Activated naive CD8-positive, alpha-beta T cell treated with anti-CD3 and anti-CD28 coated beads for 36 hours (primary cell): ENCODE results near the gene DDI1. TPM values are rescaled to one million over a fixed set of nuclear protein-coding genes. Genes with fewer than 3 reads are reported as not detected.

Source experiments
- DNase-seq: peaks from one replicate; pipeline ENCODE4 v3.0.0; 2021
- H3K27ac Mint-ChIP-seq: one replicate; pipeline ENCODE4 v1.8.0; 2022; ENCODE audit warnings: mild to moderate bottlenecking, moderate library complexity, mixed read lengths
- H3K27me3 Mint-ChIP-seq: one replicate; pipeline ENCODE4 v1.8.0; 2022; ENCODE audit warnings: mild to moderate bottlenecking, mixed read lengths
- H3K36me3 Mint-ChIP-seq: one replicate; pipeline ENCODE4 v1.8.0; 2021; ENCODE audit warnings: mild to moderate bottlenecking, mixed read lengths
- H3K4me1 Mint-ChIP-seq: one replicate; pipeline ENCODE4 v1.8.0; 2021; ENCODE audit warnings: mixed read lengths
- H3K4me3 Mint-ChIP-seq: one replicate; pipeline ENCODE4 v1.8.0; 2022; ENCODE audit warnings: mild to moderate bottlenecking, moderate library complexity, mixed read lengths
- H3K9me3 Mint-ChIP-seq: one replicate; pipeline ENCODE4 v1.8.0; 2022; ENCODE audit warnings: mixed read lengths
- total RNA-seq, 2 experiments: library from RNA; stranded (reverse); gene quantifications; one replicate each; pipeline ENCODE4 v1.2.3, GENCODE V29; 2021

Gene DDI1
- total RNA-seq, 2 experiments from 2014 or later = not detected

DNA sequence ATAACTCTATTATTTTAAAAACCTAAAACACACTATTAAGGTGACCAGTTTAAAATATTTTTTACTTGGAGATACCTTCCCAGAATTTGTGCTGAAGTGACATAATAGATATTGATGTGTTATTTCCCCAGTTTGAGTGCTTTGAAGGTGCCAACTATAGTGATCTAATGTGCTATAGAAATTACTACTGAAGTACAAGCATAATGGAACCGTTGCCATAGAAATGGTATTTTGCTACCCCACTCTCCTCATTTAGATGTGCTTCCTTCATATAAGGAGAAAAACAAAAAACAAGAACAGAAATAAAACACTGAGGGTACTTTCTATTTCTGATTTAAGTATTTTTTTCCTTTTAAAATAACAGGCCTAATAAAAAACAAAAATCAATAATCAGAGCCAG, 19.2 kb downstream of the DDI1 start:
- DNase-seq = no peak
- Mint-ChIP-seq H3K27me3 (no peaks in the 10 kb centered on the region), H3K9me3 (no peaks in the 10 kb centered on the region), H3K4me1 (no peaks in the 10 kb centered on the region), H3K4me3 (no peak overlapping the region), H3K36me3 (no peaks in the 10 kb centered on the region), H3K27ac (no peak overlapping the region)

DNA sequence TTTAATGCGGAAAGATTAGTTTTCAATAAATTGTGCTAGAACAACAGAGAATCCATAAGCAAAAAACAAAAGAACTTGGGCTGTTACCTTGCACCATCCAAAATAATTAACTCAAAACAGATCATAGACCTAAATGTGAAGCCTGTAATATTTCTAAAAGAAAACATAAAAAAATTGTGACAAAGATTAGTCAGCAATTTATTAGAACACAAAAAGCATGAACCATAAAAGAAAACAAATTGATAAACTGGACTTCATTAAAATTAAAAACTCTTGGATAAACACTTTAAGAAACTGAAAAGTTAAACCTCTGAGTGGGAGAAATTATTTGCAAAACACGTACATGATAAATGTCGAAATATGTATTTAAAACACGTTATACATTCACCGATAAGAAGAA, 21.5 kb downstream of the DDI1 start:
- Mint-ChIP-seq H3K36me3 (no peaks in the 10 kb centered on the region), H3K4me3 (no peak overlapping the region), H3K4me1 (no peaks in the 10 kb centered on the region), H3K27ac (no peak overlapping the region), H3K27me3 (no peaks in the 10 kb centered on the region), H3K9me3 (no peaks in the 10 kb centered on the region)
- no peak for DNase-seq

DNA sequence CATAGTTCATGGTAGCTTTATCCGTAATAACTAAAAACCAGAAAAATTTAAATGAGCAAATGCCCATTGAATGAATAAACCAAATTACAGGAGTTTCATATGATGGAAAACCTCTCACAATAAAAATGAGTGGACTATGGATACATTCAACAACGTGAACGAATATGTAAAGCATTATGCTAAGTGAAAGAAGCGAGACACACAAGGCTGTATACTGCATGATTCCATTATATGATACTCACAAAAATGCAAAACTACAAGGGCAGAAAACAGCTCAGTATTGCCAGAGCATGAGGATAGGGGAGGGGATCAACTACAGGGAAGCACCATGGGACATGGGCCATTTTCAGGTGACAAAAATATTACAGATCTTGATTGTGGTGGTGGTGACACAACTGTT, 22.2 kb downstream of the DDI1 start:
- Mint-ChIP-seq H3K27ac (no peak overlapping the region), H3K4me1 (no peaks in the 10 kb centered on the region), H3K9me3 (no peaks in the 10 kb centered on the region), H3K27me3 (no peaks in the 10 kb centered on the region), H3K4me3 (no peak overlapping the region), H3K36me3 (no peaks in the 10 kb centered on the region)
- no peak for DNase-seq

DNA sequence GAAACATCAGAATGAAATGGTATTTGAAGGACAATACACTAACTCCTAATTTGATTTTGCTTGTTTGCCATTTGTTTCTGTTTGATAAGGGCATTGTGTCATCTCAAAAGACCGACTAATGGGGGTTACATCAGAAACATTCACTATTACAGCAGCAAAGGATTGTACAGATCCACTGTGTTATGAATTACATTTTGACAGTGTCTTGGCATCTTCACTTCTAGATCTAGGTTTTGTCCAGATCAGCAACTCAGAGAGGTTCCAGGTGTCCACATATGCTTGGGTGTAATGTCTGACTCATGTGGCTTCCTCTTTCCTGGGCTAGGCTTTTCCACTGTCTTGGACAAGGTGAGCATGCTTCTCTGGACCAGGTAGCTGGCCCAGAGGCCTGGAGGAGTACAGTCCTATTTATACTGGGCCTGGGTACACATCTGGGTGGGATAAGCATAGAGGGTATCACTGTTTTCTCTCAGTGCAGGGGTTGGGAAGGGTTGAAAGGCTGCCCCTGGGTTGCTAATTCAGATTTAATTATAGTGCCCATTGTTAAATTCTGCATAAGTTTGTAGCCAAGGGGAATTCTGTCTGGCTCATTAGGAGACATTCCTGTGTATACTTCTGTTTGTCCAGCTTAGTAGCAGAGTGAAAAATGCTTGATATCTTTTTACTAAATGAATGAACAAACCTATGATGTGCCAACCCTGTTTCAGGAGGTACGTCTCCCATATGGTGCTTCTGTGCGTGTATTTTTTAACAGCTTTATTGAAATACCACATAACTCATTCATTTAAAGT, 23.8 kb downstream of the DDI1 start:
- Mint-ChIP-seq H3K27me3 (no peaks in the 10 kb centered on the region), H3K9me3 (no peaks in the 10 kb centered on the region), H3K36me3 (no peaks in the 10 kb centered on the region), H3K27ac (no peak overlapping the region), H3K4me3 (no peak overlapping the region), H3K4me1 (no peaks in the 10 kb centered on the region)
- DNase-seq = no peak

DNA sequence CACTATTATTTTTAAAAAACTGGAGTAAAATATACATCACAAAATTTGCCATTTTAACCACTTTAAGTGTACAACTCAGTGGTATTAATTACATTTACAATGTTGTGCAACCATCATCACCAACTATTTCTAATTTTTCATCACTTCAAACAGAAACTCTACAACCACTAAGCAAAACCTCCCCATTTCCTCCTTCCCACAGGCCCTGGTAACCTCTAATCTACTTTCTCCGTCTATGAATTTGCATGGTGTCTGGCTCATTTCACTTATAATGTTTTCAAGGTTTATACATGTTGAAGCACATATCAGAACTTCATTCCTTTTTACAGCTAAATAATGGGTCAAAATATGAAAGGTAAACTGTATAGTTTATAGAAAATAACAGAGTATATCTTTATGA, 24.4 kb downstream of the DDI1 start:
- H3K4me1 Mint-ChIP-seq = no peaks in the 10 kb centered on the region
- no peaks in the 10 kb centered on the region for H3K27me3 Mint-ChIP-seq
- no peaks in the 10 kb centered on the region for H3K9me3 Mint-ChIP-seq

DNA sequence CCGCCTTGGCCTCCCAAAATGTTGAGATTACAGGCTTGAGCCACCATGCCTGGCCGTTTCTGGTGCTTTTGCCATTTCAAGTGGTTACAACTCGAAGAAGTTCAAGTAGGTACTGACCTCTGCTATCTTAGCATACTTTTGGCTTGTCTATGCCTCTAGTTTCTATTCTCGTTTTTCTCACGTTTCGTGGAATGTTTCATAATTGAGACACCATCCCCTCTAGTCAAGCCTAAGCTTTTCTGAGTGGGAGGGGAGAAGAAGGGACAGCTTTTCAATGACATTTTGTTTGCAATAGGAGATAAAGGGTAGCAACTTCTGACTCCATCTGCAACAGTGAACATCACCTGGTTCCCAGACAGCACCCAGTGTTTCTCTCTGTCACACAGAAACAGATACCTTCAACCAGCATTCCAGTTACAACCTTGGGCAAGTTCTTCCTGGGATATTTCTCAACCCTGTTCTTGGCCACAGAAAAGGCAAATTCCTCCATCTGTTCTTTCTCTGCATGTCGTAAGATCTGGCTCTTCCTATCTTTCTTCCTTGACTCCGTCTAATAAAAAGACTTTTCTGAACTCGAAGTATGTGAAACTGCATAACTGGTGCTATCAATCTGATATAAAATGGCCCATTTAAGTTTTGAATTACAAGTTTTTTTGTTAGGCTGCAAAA, 25.5 kb downstream of the DDI1 start:
- Mint-ChIP-seq H3K27ac (no peak overlapping the region), H3K36me3 (no peaks in the 10 kb centered on the region), H3K4me1 (no peaks in the 10 kb centered on the region), H3K4me3 (no peak overlapping the region), H3K9me3 (no peaks in the 10 kb centered on the region), H3K27me3 (no peaks in the 10 kb centered on the region)
- DNase-seq = no peak

More for the DNA sequence above, 24.4 kb downstream of the DDI1 start:
- DNase-seq = no peak
- no peak overlapping the region for H3K4me3 Mint-ChIP-seq
- H3K36me3 Mint-ChIP-seq = no peaks in the 10 kb centered on the region
- no peak overlapping the region for H3K27ac Mint-ChIP-seq

DNA sequence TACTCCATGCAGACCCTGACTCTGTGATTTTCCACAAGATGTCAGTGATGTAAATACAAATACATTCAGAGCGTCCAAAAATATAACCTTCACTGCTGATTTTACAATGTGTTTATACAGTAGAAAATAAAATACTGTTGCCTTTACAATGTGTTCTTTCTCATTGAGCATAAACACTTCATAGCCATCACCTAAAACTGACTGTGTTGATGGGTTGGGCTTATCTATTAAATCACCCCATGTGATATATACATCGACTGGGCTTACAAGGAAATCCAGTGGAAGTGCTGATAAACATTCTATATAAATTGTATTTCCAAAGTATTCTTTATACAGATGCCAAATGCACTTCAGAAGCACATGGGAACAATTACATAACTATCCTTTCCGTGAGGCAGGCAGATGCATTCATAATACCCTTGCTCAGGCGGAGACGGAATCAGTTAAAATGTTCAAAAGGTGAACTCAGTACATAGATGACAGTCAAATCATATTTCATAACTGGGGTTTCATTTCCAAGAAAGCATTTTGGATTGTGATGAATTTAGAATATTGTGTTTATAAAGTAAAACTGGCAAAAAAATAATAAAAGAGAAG, 27.7 kb downstream of the DDI1 start:
- Mint-ChIP-seq H3K9me3 (no peaks in the 10 kb centered on the region), H3K27ac (no peak overlapping the region), H3K36me3 (no peaks in the 10 kb centered on the region), H3K4me3 (no peak overlapping the region), H3K27me3 (no peaks in the 10 kb centered on the region), H3K4me1 (no peaks in the 10 kb centered on the region)
- no peak for DNase-seq

DNA sequence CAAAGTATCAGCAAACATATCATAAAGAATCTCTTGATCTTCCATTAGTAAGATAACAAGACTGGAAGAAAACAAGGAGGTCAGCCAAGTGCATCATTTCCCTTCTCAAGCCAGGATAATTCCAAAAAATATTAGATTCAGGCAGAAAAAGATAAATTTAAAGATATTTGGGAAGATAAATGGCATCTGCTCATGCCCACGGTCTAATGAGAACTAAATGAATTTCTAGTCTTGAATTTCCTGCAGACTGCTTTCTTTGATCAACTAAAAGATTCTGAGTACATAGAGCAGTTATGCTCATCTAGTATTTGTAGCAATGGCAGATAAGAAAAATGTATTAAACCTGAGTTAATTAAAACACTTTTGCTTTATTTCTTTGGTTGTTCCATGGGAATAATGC, 31.1 kb downstream of the DDI1 start:
- no peaks in the 10 kb centered on the region for H3K9me3 Mint-ChIP-seq
- no peak for DNase-seq
- no peak overlapping the region for H3K4me3 Mint-ChIP-seq
- H3K4me1 Mint-ChIP-seq = no peaks in the 10 kb centered on the region
- no peaks in the 10 kb centered on the region for H3K27me3 Mint-ChIP-seq
- H3K27ac Mint-ChIP-seq = no peak overlapping the region
- H3K36me3 Mint-ChIP-seq = no peaks in the 10 kb centered on the region

DNA sequence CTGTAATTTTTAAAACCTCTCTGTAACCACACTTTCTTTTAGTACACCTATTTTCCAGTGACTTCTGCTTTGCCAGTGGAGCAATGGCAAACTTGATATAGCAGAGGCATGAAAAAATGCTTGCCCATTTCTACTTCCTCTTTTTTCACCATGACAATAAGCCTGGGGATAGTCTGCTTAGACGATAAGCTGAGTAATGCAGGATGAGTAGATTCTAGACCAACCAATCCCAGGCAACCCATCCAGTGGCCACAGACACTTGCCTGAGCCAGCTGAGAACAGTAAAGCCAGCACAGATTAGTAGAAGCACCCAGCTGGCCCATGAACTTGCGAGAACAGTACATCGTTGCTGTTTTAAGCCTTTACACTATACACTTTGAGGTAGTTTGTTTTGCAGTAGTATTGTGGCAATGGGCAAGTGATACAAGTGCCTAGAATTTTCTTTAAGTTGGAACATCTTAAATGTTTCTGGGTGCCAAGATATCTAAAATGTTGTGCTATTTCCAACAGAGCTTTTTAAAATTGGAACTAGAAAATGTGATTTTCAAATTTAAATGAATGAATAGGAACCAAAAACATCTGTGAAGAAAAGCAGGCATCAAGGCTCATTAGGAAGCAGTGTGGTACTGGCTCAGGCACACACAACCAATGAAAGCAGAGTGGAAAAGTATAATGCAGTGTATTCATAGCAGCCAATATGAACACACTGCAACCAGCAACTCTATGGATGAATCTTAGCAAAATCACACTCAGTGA, 37.7 kb downstream of the DDI1 start:
- H3K4me1 Mint-ChIP-seq = no peaks in the 10 kb centered on the region
- H3K4me3 Mint-ChIP-seq = no peak overlapping the region
- H3K27me3 Mint-ChIP-seq = no peaks in the 10 kb centered on the region
- no peaks in the 10 kb centered on the region for H3K36me3 Mint-ChIP-seq
- DNase-seq = no peak
- no peaks in the 10 kb centered on the region for H3K9me3 Mint-ChIP-seq
- H3K27ac Mint-ChIP-seq = no peak overlapping the region

DNA sequence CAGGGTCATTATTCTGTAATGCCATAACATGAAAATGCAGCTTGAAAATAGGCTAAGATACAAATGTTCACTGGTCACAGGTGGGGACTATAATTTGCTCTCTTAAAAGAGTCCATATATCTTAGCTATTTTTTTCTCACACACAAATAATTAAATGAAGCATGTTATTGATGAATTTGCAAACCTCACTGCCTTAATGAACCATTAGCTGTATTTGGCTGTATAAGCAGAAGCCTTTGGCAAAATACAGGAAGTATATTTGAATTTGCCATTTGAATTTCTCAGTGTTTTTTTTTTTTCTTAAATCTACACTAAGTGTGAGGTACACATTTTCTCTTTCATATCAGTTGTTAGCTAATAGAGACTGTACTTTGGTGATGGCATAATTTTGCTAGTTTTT, 38.7 kb downstream of the DDI1 start:
- Mint-ChIP-seq H3K4me1 (no peaks in the 10 kb centered on the region), H3K4me3 (no peak overlapping the region), H3K9me3 (no peaks in the 10 kb centered on the region), H3K27me3 (no peaks in the 10 kb centered on the region), H3K27ac (no peak overlapping the region), H3K36me3 (no peaks in the 10 kb centered on the region)
- no peak for DNase-seq

DNA sequence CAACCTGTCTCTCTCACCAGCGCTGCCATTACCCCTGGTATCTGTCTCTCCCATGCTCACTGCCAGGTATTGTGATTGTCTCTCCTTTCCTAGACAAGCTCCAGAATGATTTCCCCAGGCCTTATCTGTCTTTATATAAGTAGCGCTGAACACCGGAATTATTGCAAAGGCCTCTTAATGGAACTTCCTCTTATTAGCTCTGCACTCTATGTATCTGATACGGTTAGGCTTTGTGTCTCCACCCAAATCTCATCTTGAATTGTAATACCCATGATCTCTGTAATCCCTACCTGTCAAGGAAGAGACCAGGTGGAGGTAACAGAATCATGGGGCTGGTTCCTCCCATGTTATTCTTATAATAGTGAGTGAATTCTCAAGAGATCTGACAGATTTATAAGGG, 39.3 kb downstream of the DDI1 start:
- Mint-ChIP-seq H3K9me3 (no peaks in the 10 kb centered on the region), H3K27ac (no peak overlapping the region), H3K4me1 (no peaks in the 10 kb centered on the region), H3K4me3 (no peak overlapping the region), H3K27me3 (no peaks in the 10 kb centered on the region), H3K36me3 (no peaks in the 10 kb centered on the region)
- no peak for DNase-seq

DNA sequence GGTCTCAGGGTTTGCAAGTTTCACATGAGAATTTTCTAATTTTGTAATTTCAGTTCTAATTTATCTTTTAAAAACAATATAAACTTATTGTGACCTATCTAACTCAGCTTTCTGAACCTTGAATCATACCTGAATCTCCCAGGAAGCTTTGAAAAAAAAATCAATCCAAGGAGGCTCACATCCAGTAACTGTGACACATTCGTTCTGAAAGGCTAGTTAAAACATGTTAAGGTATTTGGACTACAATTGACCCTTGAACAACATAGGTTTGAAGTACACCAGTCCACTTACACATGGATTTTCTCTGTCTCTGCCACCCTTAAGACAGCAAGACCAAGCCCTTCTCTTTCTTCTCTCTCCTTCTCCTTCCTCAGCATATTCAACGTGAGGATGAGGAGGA, 40.0 kb downstream of the DDI1 start:
- no peak overlapping the region for H3K27ac Mint-ChIP-seq
- H3K4me1 Mint-ChIP-seq = no peaks in the 10 kb centered on the region
- H3K4me3 Mint-ChIP-seq = no peak overlapping the region
- H3K9me3 Mint-ChIP-seq = no peaks in the 10 kb centered on the region
- no peak for DNase-seq
- no peaks in the 10 kb centered on the region for H3K36me3 Mint-ChIP-seq
- H3K27me3 Mint-ChIP-seq = no peaks in the 10 kb centered on the region

DNA sequence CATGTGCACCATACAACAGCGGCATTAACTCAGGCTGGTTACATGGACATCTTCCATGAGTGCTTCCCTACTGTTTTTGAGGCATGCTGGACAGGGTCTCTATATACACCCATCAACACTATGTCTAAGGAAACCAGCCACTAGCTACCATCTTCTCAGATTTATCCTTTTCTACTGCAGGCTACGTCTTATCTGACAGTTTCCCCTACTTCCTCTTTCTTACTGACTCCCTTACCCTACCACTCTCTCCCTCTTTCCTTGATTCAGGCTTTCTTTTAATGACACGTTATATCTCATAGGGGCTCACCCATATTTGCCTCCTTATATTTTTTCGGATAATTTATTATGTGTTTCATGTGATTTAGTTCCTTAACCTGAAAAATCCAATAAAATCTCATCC, 41.8 kb downstream of the DDI1 start:
- no peaks in the 10 kb centered on the region for H3K27me3 Mint-ChIP-seq
- no peak overlapping the region for H3K4me3 Mint-ChIP-seq
- H3K9me3 Mint-ChIP-seq = no peaks in the 10 kb centered on the region
- no peaks in the 10 kb centered on the region for H3K36me3 Mint-ChIP-seq
- DNase-seq = no peak
- no peak overlapping the region for H3K27ac Mint-ChIP-seq
- H3K4me1 Mint-ChIP-seq = no peaks in the 10 kb centered on the region

DNA sequence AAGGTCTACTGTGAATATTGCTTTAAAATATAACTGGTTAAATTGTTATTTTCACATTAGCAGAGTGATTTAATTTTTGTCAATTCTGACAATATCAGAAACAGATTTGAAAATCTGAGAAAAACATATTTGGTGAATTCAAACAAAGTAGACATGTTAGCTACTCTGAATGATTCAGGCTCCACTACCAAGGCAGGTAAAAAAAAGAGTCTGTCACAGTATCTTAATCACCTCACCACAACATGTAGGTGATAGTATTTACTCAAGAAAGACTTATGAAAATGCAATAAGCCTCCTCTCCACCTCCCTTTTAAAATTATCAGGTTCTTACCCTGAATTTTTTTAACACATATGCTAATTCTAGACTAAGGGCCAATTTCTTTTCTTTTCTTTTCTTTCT, 42.6 kb downstream of the DDI1 start:
- no peaks in the 10 kb centered on the region for H3K4me1 Mint-ChIP-seq
- H3K27me3 Mint-ChIP-seq = no peaks in the 10 kb centered on the region
- H3K9me3 Mint-ChIP-seq = no peaks in the 10 kb centered on the region
- no peaks in the 10 kb centered on the region for H3K36me3 Mint-ChIP-seq
- H3K27ac Mint-ChIP-seq = no peak overlapping the region
- DNase-seq = no peak
- H3K4me3 Mint-ChIP-seq = no peak overlapping the region

DNA sequence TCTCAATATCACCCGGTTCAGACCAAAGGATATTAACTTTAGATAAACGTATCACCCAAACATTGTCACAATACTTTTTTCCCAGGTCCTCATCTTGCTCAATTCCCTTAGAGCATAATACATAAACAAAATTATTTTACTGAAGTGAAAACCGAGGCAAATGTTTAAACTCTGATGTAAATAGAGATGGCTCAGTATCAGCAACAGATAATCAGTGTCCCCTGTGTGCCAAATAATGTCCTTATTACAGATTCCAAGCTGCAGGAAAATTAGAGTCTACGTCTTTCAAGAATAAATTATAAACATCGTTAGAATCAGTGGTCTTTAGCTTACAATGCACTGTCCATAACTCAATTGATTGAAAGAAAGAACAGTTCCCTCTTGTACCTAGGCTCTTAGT, 50.2 kb downstream of the DDI1 start:
- H3K27me3 Mint-ChIP-seq = peaks cover 4% of the 10 kb centered on the region
- no peaks in the 10 kb centered on the region for H3K9me3 Mint-ChIP-seq
- no peak overlapping the region for H3K4me3 Mint-ChIP-seq
- H3K36me3 Mint-ChIP-seq = no peaks in the 10 kb centered on the region
- DNase-seq = no peak
- H3K4me1 Mint-ChIP-seq = no peaks in the 10 kb centered on the region
- H3K27ac Mint-ChIP-seq = no peak overlapping the region
